ENCODE measurements around the gene VSIG1. TPM values are rescaled to one million over a fixed set of nuclear protein-coding genes. Genes with fewer than 3 reads are reported as not detected.

VSIG1 gene
- total and polyA plus RNA-seq, 2 of the 4 experiments (the other 2 are of a cell fraction), result not detected

- H4K20me1 ChIP-seq (ENCODE audit: insufficient read depth, low read length), result no peaks in the 10 kb centered on the region
- CTCF ChIA-PET, result no interaction called here
- H3K4ac ChIP-seq (ENCODE audit: low read depth, low read length), result no peak overlapping the region
- peaks cover 2% of the 10 kb centered on the region; the same call in 1 of the 2 replicates for H3K4me1 ChIP-seq (ENCODE audit: control insufficient read depth, insufficient read depth, low read length)
- H2BK120ac ChIP-seq (ENCODE audit: low read depth, low read length), result no peak overlapping the region
- H3K23ac ChIP-seq (ENCODE audit: low read depth, low read length), result no peak overlapping the region
- H3K9me1 ChIP-seq (ENCODE audit: insufficient read depth, low read length), result no peaks in the 10 kb centered on the region; the same call in 1 of the 2 replicates
- no peaks in the 10 kb centered on the region for H3K79me1 ChIP-seq (ENCODE audit: low read depth in 1 of 2, low read length in 2 of 2)
- DNase-seq, result no peak
- H3K9me3 ChIP-seq (ENCODE audit: control insufficient read depth, insufficient read depth, low read length), result no peaks in the 10 kb centered on the region
- H2AFZ ChIP-seq (replicated peaks; ENCODE audit: low read length, poor library complexity), result no peak overlapping the region
- H4K91ac ChIP-seq (ENCODE audit: insufficient read depth, low read depth, low read length), result no peak overlapping the region
- no peak overlapping the region for H2BK15ac ChIP-seq (ENCODE audit: low read depth, low read length)
- H3K36me3 ChIP-seq (ENCODE audit: control insufficient read depth, insufficient read depth, low read length), result no peaks in the 10 kb centered on the region
- H3K14ac ChIP-seq (replicated peaks; ENCODE audit: low read depth, low read length), result no peak overlapping the region
- TF ChIP-seq POLR2A (IDR thresholded peaks at IDR 0.05; ENCODE audit: low read depth, low read length) (no peak), RAD21 (IDR thresholded peaks at IDR 0.05; ENCODE audit: low read length) (no peak), MAFK (IDR thresholded peaks at IDR 0.05; ENCODE audit: low read depth, low read length) (no peak), USF2 (IDR thresholded peaks at IDR 0.05; ENCODE audit: low read depth, low read length) (no peak), SMC3 (IDR thresholded peaks at IDR 0.05; ENCODE audit: low read depth, low read length) (no peak), RFX5 (IDR thresholded peaks at IDR 0.05; ENCODE audit: low read depth, low read length) (no peak), BHLHE40 (IDR thresholded peaks at IDR 0.05; ENCODE audit: low read depth, low read length) (no peak)
- dilution Hi-C loops (cut with HindIII; ENCODE audit: low sequenced_read_pairs, unreplicated experiment), result no loop called here
- BruUV-seq (replicated peaks), result no TSS peak
- no peak overlapping the region for H3K4me2 ChIP-seq (ENCODE audit: low read depth, low read length)
- H3K27me3 ChIP-seq (ENCODE audit: control insufficient read depth, insufficient read depth, low read length), result peaks cover 2% of the 10 kb centered on the region
- ATAC-seq (ENCODE audit: low read depth), result no peak
- POLR2A ChIA-PET (ENCODE audit: unreplicated experiment), result no interaction called here
- WGBS, 2 experiments (ENCODE audit: extremely low coverage in 2 of 2, insufficient read length in 1 of 2), result no CpG with 5 or more reads among the region's 1 CpG
- H3K56ac ChIP-seq (ENCODE audit: extremely low read depth, insufficient read depth, low read length), result no peak overlapping the region
- H3K9ac ChIP-seq (ENCODE audit: low read depth, low read length), result no peak overlapping the region
- in situ Hi-C loops (cut with MboI; ENCODE audit: low sequenced_read_pairs), result no loop called here
- no peak overlapping the region for H2BK5ac ChIP-seq (ENCODE audit: low read depth, low read length, poor library complexity, severe bottlenecking)
- H3K18ac ChIP-seq (ENCODE audit: low read depth, low read length), result no peak overlapping the region
- no peak overlapping the region for H3K27ac ChIP-seq (ENCODE audit: insufficient read depth, low read length)
- H3K4me3 ChIP-seq (ENCODE audit: insufficient read depth, low read depth, low read length), result no peak overlapping the region
- intact Hi-C loops (cut with micrococcal nuclease), result no loop called here
- H2AK9ac ChIP-seq (replicated peaks; ENCODE audit: low read depth, low read length, poor library complexity), result no peak overlapping the region
- H2AK5ac ChIP-seq (ENCODE audit: low read depth, low read length), result no peak overlapping the region
- no peak overlapping the region for H4K8ac ChIP-seq (ENCODE audit: low read depth in 2 of 2, low read length in 2 of 2)
- no peak overlapping the region for H4K5ac ChIP-seq (ENCODE audit: low read depth, low read length)
- no peak overlapping the region for H2BK20ac ChIP-seq (ENCODE audit: low read depth, low read length)
Measured at GRCh38 chrX:108028854-108029253, 16.0 kb upstream of the VSIG1 start.

Measured in IMR-90 (cell line).